ENCODE data around the gene BMF.

DNA sequence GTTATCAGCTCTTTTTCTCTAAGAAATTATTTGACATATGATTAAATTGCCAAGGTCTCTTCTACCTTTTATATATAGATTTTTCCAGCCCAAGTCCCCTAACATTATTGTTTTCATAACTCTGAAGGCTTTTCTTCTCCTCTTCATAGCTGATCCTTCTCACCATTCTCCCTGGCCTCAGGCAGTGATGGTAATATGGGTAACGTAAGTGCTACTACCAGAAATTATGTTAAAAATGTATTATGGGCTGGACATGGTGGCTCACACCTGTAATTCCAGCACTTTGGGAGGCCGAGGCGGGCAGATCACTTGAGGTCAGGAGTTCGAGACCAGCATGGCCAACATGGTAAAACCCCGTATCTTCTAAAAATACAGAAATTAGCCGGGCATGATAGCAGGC is 29.2 kb downstream of the BMF start:
- TF ChIP-seq CTCF (IDR thresholded peaks at IDR 0.05) (no peak), POLR2A (IDR thresholded peaks at IDR 0.05) (no peak)

Measured in testis (tissue), 2 donors.